MM.1S (cell line): Measurements from ENCODE around the gene HSD17B11.
"Not testable (repeated sequence)": the region's sequence is repeated elsewhere in the genome, so short reads cannot be mapped to it uniquely, and the experiment has no call there.

Source experiments
- DNase-seq: peaks from one replicate; pipeline ENCODE4 v3.0.0-alpha.2; 2015
- H2AFZ ChIP-seq: fragments of 300-600 bp; sonication (generic); 2 replicates; pipeline ENCODE4 v1.6.0; 2016; ENCODE audit warnings: antibody characterized with exemption, low read length
- H3F3A ChIP-seq: fragments of 300-600 bp; sonication (generic); 2 replicates; pipeline ENCODE4 v1.6.1; 2016; ENCODE audit warnings: mild to moderate bottlenecking, antibody characterized with exemption, low read length, moderate library complexity, mixed read lengths; ENCODE audit not compliant: insufficient read depth
- H3K27ac ChIP-seq: fragments of 300-600 bp; sonication (generic); 2 replicates; pipeline ENCODE4 v1.5.1; 2016; ENCODE audit warnings: mild to moderate bottlenecking, low read length
- H3K27me3 ChIP-seq: fragments of 300-600 bp; sonication (generic); replicated peaks from 2 replicates; pipeline ENCODE4 v1.6.0; 2016; ENCODE audit warnings: low read length; ENCODE audit not compliant: insufficient read depth
- H3K36me3 ChIP-seq: fragments of 300-600 bp; sonication (generic); replicated peaks from 2 replicates; pipeline ENCODE4 v1.6.1; 2016; ENCODE audit warnings: mild to moderate bottlenecking, low read length, mixed read lengths; ENCODE audit not compliant: insufficient read depth
- H3K4me1 ChIP-seq: fragments of 300-600 bp; sonication (generic); 2 replicates; pipeline ENCODE4 v1.6.1; 2016; ENCODE audit warnings: low read length, mixed read lengths
- H3K4me2 ChIP-seq: fragments of 300-600 bp; sonication (generic); 2 replicates; pipeline ENCODE4 v1.6.0; 2016; ENCODE audit warnings: low read depth, low read length
- H3K4me3 ChIP-seq: fragments of 300-600 bp; sonication (generic); 2 replicates; pipeline ENCODE4 v1.5.1; 2016; ENCODE audit warnings: low read length, mixed read lengths
- H3K79me2 ChIP-seq: fragments of 300-600 bp; sonication (generic); 2 replicates; pipeline ENCODE4 v1.6.1; 2016; ENCODE audit warnings: mixed run types, low read length, mixed read lengths
- H3K9ac ChIP-seq: fragments of 300-600 bp; sonication (generic); 2 replicates; pipeline ENCODE4 v1.6.1; 2016; ENCODE audit warnings: low read length, mixed read lengths
- H3K9me2 ChIP-seq: fragments of 300-600 bp; sonication (generic); replicated peaks from 2 replicates; pipeline ENCODE4 v1.6.1; 2016; ENCODE audit warnings: mild to moderate bottlenecking, low read length, mixed read lengths; ENCODE audit not compliant: insufficient read depth
- H3K9me3 ChIP-seq: fragments of 300-600 bp; sonication (generic); replicated peaks from 2 replicates; pipeline ENCODE4 v1.6.1; 2016; ENCODE audit warnings: mild to moderate bottlenecking, low read length, mixed read lengths; ENCODE audit not compliant: insufficient read depth
- H4K20me1 ChIP-seq: fragments of 300-600 bp; sonication (generic); 2 replicates; pipeline ENCODE4 v1.6.1; 2016; ENCODE audit warnings: mild to moderate bottlenecking, low read length, moderate library complexity, mixed read lengths; ENCODE audit not compliant: insufficient read depth
- EZH2 ChIP-seq: fragments of 300-600 bp; sonication (generic); optimal IDR thresholded peaks from 2 replicates; pipeline ENCODE3; 2017; ENCODE audit warnings: low read depth, mild to moderate bottlenecking, antibody characterized with exemption, low read length, mixed read lengths
- EZH2phosphoT487 ChIP-seq: fragments of 300-600 bp; sonication (generic); IDR thresholded peaks from 2 replicates; pipeline ENCODE4 v1.6.1; 2018; ENCODE audit warnings: antibody characterized with exemption, low read length
- TF ChIP-seq, protein P1 (sequence below): fragments of 300-600 bp; sonication (generic); IDR thresholded peaks from 2 replicates; pipeline ENCODE4 v1.5.1; 2016; ENCODE audit warnings: antibody characterized with exemption, low read length, mixed read lengths

HSD17B11 gene

GRCh38 chr4:87392183-87392582 lies 1.2 kb upstream of the HSD17B11 start:
- Histone ChIP-seq H3K27me3 (no peaks in the 10 kb centered on the region), H3K27ac (no peak overlapping the region), H3F3A (peaks cover 3% of the 10 kb centered on the region), H2AFZ (no peak overlapping the region), H3K9me3 (no peaks in the 10 kb centered on the region), H3K36me3 (no peaks in the 10 kb centered on the region), H3K9ac (no peak overlapping the region), H4K20me1 (no peaks in the 10 kb centered on the region), H3K4me1 (0 out of 2 replicates have a peak, but pooled peaks cover 6% of the 10 kb centered on the region), H3K4me2 (peak overlapping the region; percentile 84; the same call in 1 of the 2 replicates), H3K9me2 (no peaks in the 10 kb centered on the region), H3K4me3 (no peak overlapping the region), H3K79me2 (peaks cover 14% of the 10 kb centered on the region)
- no peak for DNase-seq
- TF ChIP-seq EZH2phosphoT487 (no peak), EZH2 (no peak)
- TF ChIP-seq, protein P1, sequence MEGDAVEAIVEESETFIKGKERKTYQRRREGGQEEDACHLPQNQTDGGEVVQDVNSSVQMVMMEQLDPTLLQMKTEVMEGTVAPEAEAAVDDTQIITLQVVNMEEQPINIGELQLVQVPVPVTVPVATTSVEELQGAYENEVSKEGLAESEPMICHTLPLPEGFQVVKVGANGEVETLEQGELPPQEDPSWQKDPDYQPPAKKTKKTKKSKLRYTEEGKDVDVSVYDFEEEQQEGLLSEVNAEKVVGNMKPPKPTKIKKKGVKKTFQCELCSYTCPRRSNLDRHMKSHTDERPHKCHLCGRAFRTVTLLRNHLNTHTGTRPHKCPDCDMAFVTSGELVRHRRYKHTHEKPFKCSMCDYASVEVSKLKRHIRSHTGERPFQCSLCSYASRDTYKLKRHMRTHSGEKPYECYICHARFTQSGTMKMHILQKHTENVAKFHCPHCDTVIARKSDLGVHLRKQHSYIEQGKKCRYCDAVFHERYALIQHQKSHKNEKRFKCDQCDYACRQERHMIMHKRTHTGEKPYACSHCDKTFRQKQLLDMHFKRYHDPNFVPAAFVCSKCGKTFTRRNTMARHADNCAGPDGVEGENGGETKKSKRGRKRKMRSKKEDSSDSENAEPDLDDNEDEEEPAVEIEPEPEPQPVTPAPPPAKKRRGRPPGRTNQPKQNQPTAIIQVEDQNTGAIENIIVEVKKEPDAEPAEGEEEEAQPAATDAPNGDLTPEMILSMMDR = no peak

DNA sequence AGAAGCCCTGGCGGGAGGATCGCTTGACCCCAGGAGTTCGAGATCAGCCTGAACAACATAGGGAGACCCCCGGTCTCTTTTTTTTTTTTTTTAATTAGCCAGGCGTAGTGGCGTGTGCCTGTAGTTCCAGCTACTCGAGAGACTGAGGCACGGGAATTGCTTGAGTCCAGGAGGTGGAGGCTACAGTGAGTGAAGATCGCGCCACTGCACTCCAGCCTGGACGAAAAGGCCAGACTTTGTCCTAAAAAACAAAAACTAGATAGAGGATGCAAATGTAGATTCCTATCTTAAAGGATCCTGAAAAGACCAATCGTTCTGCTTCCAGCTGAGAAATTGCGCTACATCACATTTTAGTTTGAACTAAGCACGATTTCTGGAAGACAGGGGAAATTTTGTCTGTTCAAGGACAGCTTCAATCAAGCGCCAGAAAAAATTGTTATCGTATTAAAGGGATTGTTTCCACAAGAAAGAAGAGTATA lies 627 bp upstream of the HSD17B11 start:
- H4K20me1 ChIP-seq = no peaks in the 10 kb centered on the region
- no peaks in the 10 kb centered on the region for H3K36me3 ChIP-seq
- H3K9me2 ChIP-seq = no peaks in the 10 kb centered on the region
- peak overlapping the region; percentile 49; the same call in 1 of the 2 replicates for H3K27ac ChIP-seq
- H3K9ac ChIP-seq = peak overlapping the region; percentile 73; the same call in 1 of the 2 replicates
- 0 out of 2 replicates have a peak, but pooled peaks cover 6% of the 10 kb centered on the region for H3K4me1 ChIP-seq
- H3K4me3 ChIP-seq = peak overlapping the region; percentile 81
- TF ChIP-seq EZH2 = no peak
- TF ChIP-seq, protein P1 = no peak
- TF ChIP-seq EZH2phosphoT487 = no peak
- H3K9me3 ChIP-seq = no peaks in the 10 kb centered on the region
- no peaks in the 10 kb centered on the region for H3K27me3 ChIP-seq
- peaks cover 19% of the 10 kb centered on the region for H3K79me2 ChIP-seq
- peaks cover 3% of the 10 kb centered on the region for H3F3A ChIP-seq
- H2AFZ ChIP-seq = peak overlapping the region; percentile 97
- no peak for DNase-seq
- H3K4me2 ChIP-seq = peak overlapping the region; percentile 84

DNA sequence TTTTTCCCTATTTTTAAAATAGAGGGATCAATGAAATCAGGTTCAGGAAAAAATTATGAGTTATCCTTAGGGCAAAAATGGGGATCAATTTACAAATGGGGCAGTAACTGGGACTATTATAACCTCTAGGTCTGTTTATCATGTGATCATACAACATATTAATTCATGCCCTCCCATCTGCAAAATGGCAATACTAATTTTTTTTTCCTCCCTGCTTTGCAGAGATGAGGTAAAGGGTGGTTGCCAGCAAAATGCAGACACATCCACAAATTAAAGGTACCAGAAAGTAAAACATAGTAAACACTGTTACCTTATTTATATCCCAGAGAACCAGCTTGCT lies 467 bp downstream of the HSD17B11 start:
- H3K36me3 ChIP-seq = no peaks in the 10 kb centered on the region
- peak overlapping the region; percentile 97 for H2AFZ ChIP-seq
- peak overlapping the region; percentile 84 for H3K4me2 ChIP-seq
- no peaks in the 10 kb centered on the region for H3K9me2 ChIP-seq
- peak overlapping the region; percentile 81 for H3K4me3 ChIP-seq
- TF ChIP-seq EZH2phosphoT487 (no peak), EZH2 (no peak)
- TF ChIP-seq, protein P1 = no peak
- peak; percentile 10 for DNase-seq
- H3K79me2 ChIP-seq = peaks cover 21% of the 10 kb centered on the region
- peak overlapping the region; percentile 49; the same call in 1 of the 2 replicates for H3K27ac ChIP-seq
- no peaks in the 10 kb centered on the region for H3K27me3 ChIP-seq
- H4K20me1 ChIP-seq = no peaks in the 10 kb centered on the region
- 0 out of 2 replicates have a peak, but pooled peaks cover 6% of the 10 kb centered on the region for H3K4me1 ChIP-seq
- H3K9ac ChIP-seq = peak overlapping the region; percentile 73
- H3F3A ChIP-seq = peaks cover 3% of the 10 kb centered on the region
- no peaks in the 10 kb centered on the region for H3K9me3 ChIP-seq

- H3K4me3 ChIP-seq = peak overlapping the region; percentile 81; the same call in 1 of the 2 replicates
- H3K9me2 ChIP-seq, H4K20me1 ChIP-seq, H3K9me3 ChIP-seq, H3K36me3 ChIP-seq, H2AFZ ChIP-seq, H3K4me1 ChIP-seq, H3K27me3 ChIP-seq, H3K27ac ChIP-seq, H3K9ac ChIP-seq, H3F3A ChIP-seq, DNase-seq: not testable (repeated sequence)
- H3K4me2 ChIP-seq = peak overlapping the region; percentile 84; the same call in 1 of the 2 replicates
- peaks cover 21% of the 10 kb centered on the region for H3K79me2 ChIP-seq
Measured at GRCh38 chr4:87390055-87390454, 933 bp downstream of the HSD17B11 start.
